GM23248 (cell line): ENCODE measurements around the gene IGF1R. TPM values are rescaled to one million over a fixed set of nuclear protein-coding genes. Genes with fewer than 3 reads are reported as not detected.

ENCODE experiments used
- DNase-seq: peaks from one replicate; pipeline ENCODE4 v3.0.0-alpha.2; 2015
- H2AFZ ChIP-seq: fragments of 200-600 bp; sonication (generic); 2 replicates; pipeline ENCODE4 v1.6.1; 2016; ENCODE audit warnings: antibody characterized with exemption
- H3F3A ChIP-seq: fragments of 200-600 bp; sonication (generic); 2 replicates; pipeline ENCODE4 v1.6.1; 2016; ENCODE audit warnings: mild to moderate bottlenecking, antibody characterized with exemption, mixed run types; ENCODE audit not compliant: insufficient read depth
- H3K27ac ChIP-seq: fragments of 200-600 bp; sonication (generic); 2 replicates; pipeline ENCODE4 v1.5.1; 2016; ENCODE audit warnings: mild to moderate bottlenecking
- H3K27me3 ChIP-seq: fragments of 200-600 bp; sonication (generic); replicated peaks from 2 replicates; pipeline ENCODE4 v1.6.1; 2016; ENCODE audit warnings: mild to moderate bottlenecking; ENCODE audit not compliant: insufficient read depth
- H3K36me3 ChIP-seq: fragments of 200-600 bp; sonication (generic); 2 replicates; pipeline ENCODE4 v1.6.1; 2016; ENCODE audit warnings: low read depth, mild to moderate bottlenecking
- H3K4me1 ChIP-seq: fragments of 200-600 bp; sonication (generic); 2 replicates; pipeline ENCODE4 v1.6.1; 2016; ENCODE audit warnings: mild to moderate bottlenecking; ENCODE audit not compliant: insufficient read depth
- H3K4me2 ChIP-seq: fragments of 200-600 bp; sonication (generic); one replicate; pipeline ENCODE4 v1.6.1; 2016; ENCODE audit warnings: mild to moderate bottlenecking; ENCODE audit not compliant: unreplicated experiment
- H3K4me3 ChIP-seq: fragments of 200-600 bp; sonication (generic); 2 replicates; pipeline ENCODE4 v1.5.1; 2016; ENCODE audit warnings: mild to moderate bottlenecking
- H3K79me2 ChIP-seq: fragments of 200-600 bp; sonication (generic); 2 replicates; pipeline ENCODE4 v1.6.1; 2016; ENCODE audit warnings: mild to moderate bottlenecking; ENCODE audit not compliant: insufficient read depth
- H3K9ac ChIP-seq: fragments of 200-600 bp; sonication (generic); 2 replicates; pipeline ENCODE4 v1.6.1; 2016; ENCODE audit warnings: mild to moderate bottlenecking
- H3K9me2 ChIP-seq: fragments of 200-600 bp; sonication (generic); 2 replicates; pipeline ENCODE4 v1.6.1; 2016; ENCODE audit warnings: mixed run types, mild to moderate bottlenecking, moderate library complexity; ENCODE audit not compliant: insufficient read depth
- H3K9me3 ChIP-seq: fragments of 200-600 bp; sonication (generic); one replicate; pipeline ENCODE4 v1.6.1; 2017; ENCODE audit warnings: low read depth
- H4K20me1 ChIP-seq: fragments of 200-600 bp; sonication (generic); 2 replicates; pipeline ENCODE4 v1.6.0; 2016; ENCODE audit not compliant: insufficient read depth
- EZH2 ChIP-seq: fragments of 200-600 bp; sonication (generic); IDR thresholded peaks from 2 replicates; pipeline ENCODE4 v1.6.1; 2018; ENCODE audit warnings: antibody characterized with exemption, mild to moderate bottlenecking; ENCODE audit not compliant: insufficient read depth, poor library complexity, severe bottlenecking
- EZH2phosphoT487 ChIP-seq: fragments of 200-600 bp; sonication (generic); IDR thresholded peaks from 2 replicates; pipeline ENCODE4 v1.6.1; 2018; ENCODE audit warnings: antibody characterized with exemption, moderate library complexity, mild to moderate bottlenecking, low read depth; ENCODE audit not compliant: insufficient read depth
- WGBS, 2 experiments: methylation state at CpG; one replicate each; pipeline ENCODE4 v1.1.6; 2015 to 2017; ENCODE audit warnings: low lambda C conversion rate in 2 of 2, low coverage in 1 of 2; ENCODE audit errors: missing lambda C conversion rate in 2 of 2; 5-methylcytosine and 5-hydroxymethylcytosine counted together
- in situ Hi-C: fragments of 300-500 bp; cut with MboI; formaldehyde crosslinking; loops from 2 replicates; pipeline ENCODE4 v1.15.0; 2020
- polyA plus RNA-seq: library from polyadenylated mRNA; unstranded; fragments of >200 nt; fragmentation: Nextera tagmentation; extraction: Ambion mirVana; gene quantifications from 2 replicates; pipeline ENCODE4 v1.2.1, GENCODE V29; 2016
- total RNA-seq: library from RNA; depleted of rRNA; stranded (reverse); fragments of >200 nt; shearing (Covaris generic); gene quantifications from 2 replicates; pipeline ENCODE4 v1.2.3, GENCODE V29; 2014

The IGF1R gene
- total and polyA plus RNA-seq, 2 experiments from 2014 or later, result 22.0 to 48.6 TPM

DNA sequence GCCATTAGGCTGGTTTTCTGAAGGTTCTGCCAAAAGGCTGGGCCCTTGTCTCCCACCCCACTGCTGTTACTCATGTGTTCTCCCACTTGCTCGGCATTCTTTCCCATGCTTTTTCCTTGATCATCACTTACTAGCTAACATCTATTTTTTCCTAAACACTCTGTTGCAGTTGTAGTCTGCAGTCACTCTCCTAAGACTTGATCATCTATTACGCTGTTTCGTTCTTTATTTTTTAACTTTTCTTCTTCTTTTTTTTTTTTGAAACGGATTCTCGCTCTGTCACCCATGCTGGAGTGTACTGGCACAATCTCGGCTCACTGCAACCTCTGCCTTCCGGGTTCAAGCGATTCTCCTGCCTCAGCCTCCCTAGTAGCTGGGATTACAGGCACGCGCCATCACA, 176.3 kb downstream of the IGF1R start:
- DNase-seq, result peak; percentile 13
- TF ChIP-seq EZH2phosphoT487 (no peak), EZH2 (no peak)
- Histone ChIP-seq H3K27ac (no peak overlapping the region), H4K20me1 (no peaks in the 10 kb centered on the region), H3K4me1 (peaks cover 20% of the 10 kb centered on the region), H3K36me3 (0 out of 2 replicates have a peak, but pooled peaks cover 2% of the 10 kb centered on the region), H3K4me2 (no peak overlapping the region), H3K79me2 (peaks cover 98% of the 10 kb centered on the region), H3K4me3 (no peak overlapping the region), H3K27me3 (no peaks in the 10 kb centered on the region), H3K9ac (no peak overlapping the region), H3K9me3 (no peaks in the 10 kb centered on the region), H3F3A (peaks cover 22% of the 10 kb centered on the region; the same call in 1 of the 2 replicates), H2AFZ (no peak overlapping the region), H3K9me2 (no peaks in the 10 kb centered on the region)
- 91 to 92% methylated on average over 10 of the region's 10 CpGs for WGBS, 2 experiments
- in situ Hi-C loops, result no loop called here

- Histone ChIP-seq H3K4me1 (peaks cover 20% of the 10 kb centered on the region), H3K27ac (no peak overlapping the region), H2AFZ (no peak overlapping the region), H3K9ac (no peak overlapping the region), H3K4me3 (no peak overlapping the region), H4K20me1 (no peaks in the 10 kb centered on the region), H3K36me3 (peaks cover 17% of the 10 kb centered on the region), H3K27me3 (no peaks in the 10 kb centered on the region), H3K9me3 (no peaks in the 10 kb centered on the region), H3K4me2 (no peak overlapping the region), H3K9me2 (no peaks in the 10 kb centered on the region), H3K79me2 (peaks cover 98% of the 10 kb centered on the region), H3F3A (peaks cover 22% of the 10 kb centered on the region; the same call in 1 of the 2 replicates)
- in situ Hi-C loops, result no loop called here
- WGBS, 2 experiments, result 97 to 98% methylated on average over 3 of the region's 3 CpGs
- DNase-seq, result no peak
- TF ChIP-seq EZH2phosphoT487, result no peak
- TF ChIP-seq EZH2, result no peak
These were observed 178.3 kb downstream of the IGF1R start for GRCh38 chr15:98826658-98827057.

GRCh38 chr15:98827217-98827616, 178.9 kb downstream of the IGF1R start:
- Histone ChIP-seq H3K9ac (no peak overlapping the region), H3K79me2 (peaks cover 98% of the 10 kb centered on the region), H3K4me2 (no peak overlapping the region), H3K9me3 (no peaks in the 10 kb centered on the region), H3K36me3 (peaks cover 18% of the 10 kb centered on the region), H3F3A (peaks cover 22% of the 10 kb centered on the region; the same call in 1 of the 2 replicates), H4K20me1 (no peaks in the 10 kb centered on the region), H2AFZ (no peak overlapping the region), H3K9me2 (no peaks in the 10 kb centered on the region), H3K27ac (no peak overlapping the region), H3K4me3 (no peak overlapping the region), H3K4me1 (peaks cover 20% of the 10 kb centered on the region), H3K27me3 (no peaks in the 10 kb centered on the region)
- no peak for DNase-seq
- TF ChIP-seq EZH2phosphoT487 (no peak), EZH2 (no peak)
- in situ Hi-C loops, result no loop called here
- 94 to 98% methylated on average over 3 of the region's 3 CpGs for WGBS, 2 experiments

DNA sequence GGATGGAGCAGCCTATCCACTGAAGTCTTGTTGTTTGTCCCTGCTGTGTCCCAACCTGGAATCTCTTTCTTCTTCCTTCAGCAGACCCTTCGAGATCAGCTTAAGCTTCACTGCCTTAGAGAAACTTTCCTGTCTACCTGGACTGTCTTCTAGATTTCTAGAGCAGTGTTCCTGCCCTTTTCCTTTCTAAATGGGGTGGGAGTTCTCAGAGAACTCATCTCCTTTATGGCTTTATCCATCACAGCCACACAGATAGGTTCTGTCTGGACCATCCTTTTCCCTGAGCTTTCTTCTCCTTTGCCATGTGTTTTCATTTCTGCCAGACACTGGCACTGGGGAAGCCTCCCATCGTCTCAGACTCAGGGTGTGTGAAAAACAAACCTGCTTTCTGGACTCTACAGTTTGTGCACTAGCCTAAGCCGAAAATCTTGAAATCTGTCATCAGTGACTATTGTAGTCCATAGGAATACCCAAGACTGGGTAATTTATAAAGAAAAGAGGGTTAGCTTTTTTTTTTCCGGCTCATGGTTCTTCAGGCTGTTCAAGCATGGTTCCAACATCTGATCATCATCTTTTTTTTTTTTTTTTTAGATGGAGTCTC, 181.8 kb downstream of the IGF1R start:
- Histone ChIP-seq H3K4me3 (no peak overlapping the region), H3K36me3 (peaks cover 18% of the 10 kb centered on the region), H3K4me2 (no peak overlapping the region), H3K9me3 (no peaks in the 10 kb centered on the region), H4K20me1 (no peaks in the 10 kb centered on the region), H3K27ac (no peak overlapping the region), H3F3A (no peaks in the 10 kb centered on the region), H3K4me1 (no peaks in the 10 kb centered on the region), H3K9me2 (no peaks in the 10 kb centered on the region), H3K9ac (no peak overlapping the region), H3K79me2 (peaks cover 100% of the 10 kb centered on the region), H3K27me3 (no peaks in the 10 kb centered on the region), H2AFZ (no peak overlapping the region)
- WGBS, 2 experiments, result 86 to 90% methylated on average over 4 of the region's 4 CpGs
- no peak for DNase-seq
- TF ChIP-seq EZH2phosphoT487, result no peak
- TF ChIP-seq EZH2, result no peak
- in situ Hi-C loops, result no loop called here
